NCI-H2029 treated with DMSO at 0.1 percent for 48 hours (cell line): ENCODE data around the gene PRKN.
"Not testable (repeated sequence)": the region's sequence is repeated elsewhere in the genome, so short reads cannot be mapped to it uniquely, and the experiment has no call there.

Experiments
- DNase-seq: peaks from one replicate; lab custom pipeline; 2025; lab: John Stamatoyannopoulos, UW

The PRKN gene

DNA sequence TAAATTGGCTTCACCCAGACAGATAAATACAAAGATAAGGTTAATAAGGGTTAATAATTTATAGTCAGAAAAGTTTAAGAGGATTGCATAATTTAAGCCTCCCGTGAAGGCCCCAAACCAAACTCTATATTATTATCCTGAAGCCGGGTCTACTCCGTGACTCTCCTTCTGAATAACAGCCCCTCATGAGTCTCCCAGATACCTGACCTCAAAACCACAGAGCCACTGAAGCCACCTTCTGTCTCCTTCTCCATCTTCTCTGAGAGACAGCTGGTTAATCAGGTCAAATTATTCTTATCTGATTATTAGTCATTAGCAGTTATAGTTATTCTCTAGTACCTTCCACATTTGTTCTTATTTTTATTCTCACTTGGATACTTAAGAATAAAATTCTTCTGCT, 884.5 kb downstream of the PRKN start:
- DNase-seq, result no peak

DNA sequence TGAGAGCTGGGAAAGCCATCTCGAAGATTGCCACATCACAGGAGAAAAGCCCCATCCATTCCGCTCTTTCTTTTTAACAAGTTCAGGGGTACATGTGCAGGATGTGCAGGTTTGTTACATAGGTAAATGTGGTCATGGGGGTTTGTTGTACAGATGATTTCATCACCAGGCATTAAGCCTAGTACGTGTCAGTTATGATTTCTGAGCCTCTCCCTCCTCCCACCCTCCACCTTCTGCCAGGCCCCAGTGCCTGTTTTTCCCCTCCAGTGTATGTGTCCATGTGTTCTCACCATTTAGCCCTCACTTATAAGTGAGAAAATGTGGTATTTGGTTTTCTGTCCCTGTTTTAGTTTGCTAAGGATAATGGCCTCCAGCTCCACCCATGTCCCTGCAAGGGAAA, 887.2 kb downstream of the PRKN start:
- DNase-seq, result no peak

DNA sequence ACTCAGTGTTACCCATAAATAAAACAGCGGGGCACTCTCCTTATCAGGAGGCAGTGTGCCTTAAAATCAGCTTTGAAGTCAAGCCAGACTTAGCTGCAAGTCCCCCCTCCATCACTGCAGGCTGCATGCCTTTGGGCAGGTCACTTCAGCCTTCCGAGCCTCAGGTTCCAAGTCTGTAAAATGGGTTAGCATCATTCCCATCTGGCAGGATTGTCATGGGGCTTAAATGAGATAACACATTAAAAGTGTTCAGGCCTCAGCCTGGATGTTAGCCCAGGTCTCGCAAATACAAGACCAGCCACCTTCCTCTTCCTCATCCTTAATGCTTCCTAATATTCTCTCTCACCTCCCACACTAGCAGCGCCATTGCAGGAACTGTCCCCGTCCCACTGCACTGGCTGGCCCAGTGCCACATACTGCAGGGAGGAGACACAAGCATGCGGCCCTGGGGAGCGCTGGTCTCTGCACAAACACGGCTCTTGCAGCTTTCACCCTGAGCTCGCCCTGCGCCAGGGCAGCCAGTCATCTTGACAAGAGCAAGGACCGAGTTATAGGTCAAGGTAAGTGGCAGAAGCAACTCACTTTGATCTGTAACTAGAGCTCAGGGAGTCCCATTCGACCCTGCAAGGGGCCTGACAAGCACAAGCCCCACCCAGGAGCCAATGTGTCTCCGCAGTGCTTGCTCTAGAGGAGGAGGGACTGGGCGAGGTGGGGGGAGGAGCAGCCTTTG, 889.1 kb downstream of the PRKN start:
- DNase-seq, result no peak

DNA sequence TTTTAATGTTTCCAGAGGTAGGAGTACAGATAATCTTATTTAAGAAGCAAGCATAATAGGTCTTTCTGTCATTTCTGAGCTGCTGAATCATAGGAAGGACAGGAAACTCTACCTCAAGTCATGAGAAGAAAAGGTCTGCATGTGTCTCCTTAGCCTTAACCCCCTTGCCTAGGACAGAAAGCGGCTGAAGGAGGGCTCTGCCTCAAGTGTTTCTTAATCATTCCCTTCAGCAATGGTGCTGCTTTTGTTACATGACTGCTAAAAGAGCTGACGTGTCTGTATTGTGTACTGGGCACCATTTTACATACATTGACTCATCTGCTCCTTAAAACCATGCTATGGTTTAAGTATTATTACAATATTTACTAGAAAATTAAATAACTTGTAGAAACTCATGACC, 889.7 kb downstream of the PRKN start:
- DNase-seq, result no peak

DNA sequence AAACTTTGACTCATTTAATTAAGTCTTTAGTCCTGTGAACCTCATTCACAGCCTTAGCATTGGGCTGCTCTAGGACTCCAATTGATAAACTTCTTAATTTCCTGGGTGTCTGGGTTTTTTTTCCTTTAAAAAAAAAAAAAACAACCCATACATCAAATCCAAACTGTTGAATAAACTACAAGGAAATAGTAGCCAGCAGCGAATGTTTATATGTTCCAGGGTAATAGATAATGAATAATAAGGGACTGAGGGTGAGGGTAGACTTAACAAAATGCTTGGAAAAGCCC, 890.2 kb downstream of the PRKN start:
- DNase-seq, result no peak

DNA sequence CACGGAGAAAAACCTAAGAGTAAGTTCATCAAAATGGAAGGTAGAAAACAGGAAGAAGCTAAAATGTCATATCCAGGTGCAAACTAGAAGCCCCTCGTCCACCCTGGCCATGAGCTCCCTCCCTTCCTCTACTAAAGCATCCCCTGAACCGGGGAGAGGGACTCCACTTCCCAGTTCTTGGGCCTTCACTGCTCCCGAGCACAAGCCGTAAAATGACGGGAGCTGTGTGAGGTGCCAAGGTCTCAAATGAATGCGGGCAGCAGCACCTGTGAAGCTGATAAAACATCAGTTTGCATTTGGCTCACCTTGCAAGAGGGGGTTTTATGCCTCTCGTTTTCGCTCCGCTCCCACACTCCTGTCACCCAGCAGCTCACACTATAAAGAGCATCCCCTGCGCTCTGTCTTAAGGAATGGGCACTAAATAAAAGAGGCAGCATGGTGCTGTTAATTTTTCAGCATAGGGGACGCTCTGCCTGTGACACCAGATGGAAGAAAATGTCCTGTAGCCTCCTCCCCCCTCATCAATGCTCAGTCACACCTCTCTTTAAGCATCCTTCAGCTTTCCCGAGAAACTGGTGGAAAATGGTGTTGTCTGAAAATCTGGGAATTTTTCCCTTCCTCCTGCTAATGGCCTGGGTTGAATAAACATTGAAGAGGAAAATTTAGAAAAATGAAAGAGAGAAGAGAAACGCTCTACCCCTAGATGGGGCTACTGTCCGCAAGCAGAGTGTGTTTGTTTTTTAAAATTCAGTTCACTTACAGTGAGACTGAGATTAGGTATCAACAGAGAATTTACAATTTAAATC, 890.7 kb downstream of the PRKN start:
- DNase-seq, result no peak

DNA sequence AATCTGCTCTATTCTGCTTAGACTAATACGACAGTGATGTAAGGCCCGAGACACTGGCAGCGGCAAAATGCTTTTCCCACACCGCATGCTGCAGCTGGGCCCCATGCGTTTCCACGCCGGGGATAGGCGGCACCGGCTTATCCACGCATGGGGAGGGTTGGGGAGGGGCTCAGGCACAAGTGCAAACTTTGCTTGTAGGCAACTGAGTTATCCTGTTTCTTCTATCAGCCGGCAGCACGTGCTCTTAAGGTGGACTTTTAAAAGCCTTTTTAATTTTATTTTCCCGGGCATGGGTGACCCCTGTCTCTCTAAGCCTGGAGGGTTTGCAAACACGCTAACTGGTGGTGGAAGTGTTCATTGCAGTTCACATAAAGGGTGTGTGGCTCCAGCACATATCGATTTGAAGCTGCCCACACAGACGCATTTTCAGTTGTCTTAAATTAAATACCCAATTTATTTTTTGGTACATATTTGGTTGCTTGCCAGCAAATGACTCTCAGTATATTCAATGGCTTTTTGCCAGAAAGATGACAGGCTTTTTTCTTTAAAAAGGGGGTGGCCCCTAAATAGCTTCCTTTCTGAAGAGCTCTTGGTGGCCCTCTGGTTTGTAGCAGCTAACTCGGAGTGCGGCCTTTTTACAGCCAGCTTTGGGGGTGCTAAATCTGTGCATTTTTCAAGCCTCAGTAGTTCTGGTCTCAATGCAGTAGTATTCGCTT, 891.9 kb downstream of the PRKN start:
- DNase-seq, result no peak

DNA sequence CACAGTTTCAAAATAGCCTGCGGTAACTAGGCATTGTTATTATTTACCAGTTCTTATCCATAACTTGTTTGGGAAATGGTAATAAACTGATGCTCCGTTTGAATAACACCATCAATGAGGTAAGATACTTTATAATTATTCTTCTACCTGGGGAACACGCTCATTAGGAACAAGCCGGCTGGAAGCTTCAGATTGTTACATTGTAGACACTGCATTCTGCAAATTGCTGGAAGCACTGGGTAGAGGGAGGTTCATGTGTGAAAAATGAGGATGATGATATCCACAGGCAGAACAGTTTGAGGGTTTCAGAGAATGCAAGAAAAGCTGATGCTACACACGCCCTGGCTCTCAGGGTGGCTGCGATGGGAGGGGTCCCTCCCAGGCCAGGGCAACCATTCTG, 893.1 kb downstream of the PRKN start:
- DNase-seq, result no peak

DNA sequence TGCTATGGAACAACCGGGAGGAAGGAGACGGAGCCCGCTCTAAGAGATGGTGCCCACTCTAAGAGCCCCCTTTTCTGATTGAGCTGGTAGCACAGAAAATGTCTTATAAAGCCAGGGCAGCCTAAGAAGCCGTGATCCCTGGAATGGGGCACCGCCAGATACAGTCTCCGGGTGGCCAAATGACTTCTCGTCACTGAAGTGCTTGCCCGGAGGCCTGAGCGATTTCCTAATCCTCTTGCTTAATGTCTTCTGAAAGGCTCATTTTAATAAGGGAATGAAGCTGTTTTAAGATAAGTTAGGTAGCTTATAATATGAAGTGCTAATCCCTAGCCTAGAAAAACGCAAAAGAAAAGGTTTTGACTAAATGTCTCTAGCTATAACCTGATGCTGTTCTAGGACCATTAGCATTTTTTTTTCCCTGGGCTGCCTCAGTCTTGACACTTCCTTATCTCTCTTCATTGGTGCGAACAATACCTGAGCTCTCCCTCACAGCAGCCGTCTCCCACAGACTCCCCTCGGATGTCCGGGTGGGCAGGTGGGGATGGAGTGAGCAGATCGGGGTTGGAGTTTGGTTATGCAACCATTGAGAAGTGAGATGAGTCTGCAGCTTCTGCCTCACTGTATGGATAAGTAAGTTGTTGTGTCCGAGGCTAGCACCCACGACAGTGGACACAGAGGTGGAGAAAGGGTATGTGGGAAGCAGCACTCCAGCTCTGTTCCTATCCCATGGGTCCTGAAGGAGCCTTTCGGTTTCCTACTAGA, 894.3 kb downstream of the PRKN start:
- no peak for DNase-seq

DNA sequence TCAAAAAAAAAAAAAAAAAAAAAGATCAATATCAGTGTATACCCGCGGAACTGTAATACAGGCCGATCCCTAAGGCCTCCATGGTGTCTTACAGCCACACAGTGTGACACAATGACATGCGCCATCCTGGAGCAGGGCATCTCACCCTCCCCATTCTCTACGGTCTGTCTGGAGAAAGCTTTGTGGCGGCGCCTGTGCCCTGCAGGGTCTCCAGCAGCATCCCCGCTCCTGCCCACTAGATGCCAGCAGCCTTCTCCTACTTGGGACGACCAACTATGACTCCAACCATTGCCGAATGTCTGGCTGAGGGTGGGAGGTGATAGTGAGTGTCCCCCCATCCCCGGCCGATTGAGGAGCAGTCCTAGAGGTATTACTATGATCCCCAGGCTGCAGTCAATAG, 894.9 kb downstream of the PRKN start:
- DNase-seq, result no peak

DNA sequence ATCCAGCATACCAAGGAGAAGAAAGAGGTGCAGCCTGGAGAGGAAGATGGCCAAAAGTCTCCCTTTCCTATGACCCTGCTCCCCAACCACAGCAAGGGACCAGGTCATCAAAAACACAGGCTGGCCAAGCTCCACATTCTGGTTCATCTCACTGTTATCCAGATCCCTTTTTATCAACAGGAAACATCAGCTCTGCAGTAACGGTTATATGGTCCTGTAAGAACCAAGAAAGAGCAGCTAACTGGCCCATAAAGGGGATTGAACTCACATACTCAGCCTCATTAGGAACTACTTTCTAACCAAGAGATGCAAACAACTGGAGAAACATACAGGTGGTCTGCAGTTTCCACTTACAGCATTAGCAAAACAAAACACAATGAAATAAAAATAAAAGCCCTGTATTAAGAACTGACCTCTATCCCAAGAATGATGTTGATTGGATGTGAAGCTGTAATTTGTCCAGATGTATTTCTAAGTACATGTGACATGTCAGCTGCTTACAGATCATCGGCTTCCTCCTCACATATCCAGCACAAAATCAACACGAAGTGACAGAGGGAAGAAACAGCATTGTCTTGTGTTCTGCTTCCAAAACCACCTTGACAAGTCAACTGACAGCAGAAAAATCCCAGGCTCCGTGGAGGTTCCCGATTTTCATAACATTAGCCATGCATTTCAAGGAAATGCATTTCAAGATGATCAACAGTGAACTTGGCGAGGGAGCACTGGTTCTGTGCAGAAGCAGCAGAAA, 896.5 kb downstream of the PRKN start:
- no peak for DNase-seq

DNA sequence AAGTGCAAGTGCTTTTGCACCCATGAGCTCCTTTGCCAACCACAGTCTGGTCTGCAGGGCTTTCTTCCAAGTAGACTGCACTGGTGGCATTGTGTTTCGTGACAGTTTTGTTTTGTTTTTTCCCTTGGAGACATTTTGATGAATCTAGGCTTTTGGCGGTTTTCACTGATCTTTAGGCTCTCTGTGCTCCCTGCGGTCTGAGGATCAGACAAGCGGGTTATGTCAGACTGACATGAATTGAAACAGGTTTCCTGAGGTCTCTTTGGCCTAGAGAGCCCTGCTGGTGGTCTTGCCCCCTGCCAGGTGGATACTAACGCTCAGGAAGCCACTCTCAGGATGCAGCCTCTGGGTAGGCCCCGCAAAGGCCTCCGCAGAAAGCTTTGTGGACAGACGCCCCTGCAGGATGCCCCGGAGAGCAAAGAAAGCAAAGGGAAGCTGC, 898.3 kb downstream of the PRKN start:
- no peak for DNase-seq

DNA sequence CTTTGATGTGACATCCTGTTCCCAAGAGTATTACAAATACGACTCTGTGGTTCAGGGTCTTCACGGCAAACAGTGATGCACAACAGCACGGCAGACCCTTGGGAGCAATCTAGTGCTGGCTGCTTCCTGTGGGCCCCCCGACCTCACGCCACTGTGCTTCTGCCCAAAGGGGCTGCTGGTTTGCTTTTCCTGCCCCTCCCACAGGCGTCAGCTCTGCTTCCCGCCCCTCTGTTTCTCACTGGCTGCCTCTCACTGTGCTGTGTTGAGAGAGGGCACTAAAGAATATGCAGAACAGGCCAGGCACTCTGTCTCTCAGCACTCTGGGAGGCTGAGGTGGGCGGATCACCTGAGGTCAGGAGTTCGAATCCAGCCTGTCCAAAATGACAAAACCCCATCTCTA, 899.2 kb downstream of the PRKN start:
- no peak for DNase-seq

DNA sequence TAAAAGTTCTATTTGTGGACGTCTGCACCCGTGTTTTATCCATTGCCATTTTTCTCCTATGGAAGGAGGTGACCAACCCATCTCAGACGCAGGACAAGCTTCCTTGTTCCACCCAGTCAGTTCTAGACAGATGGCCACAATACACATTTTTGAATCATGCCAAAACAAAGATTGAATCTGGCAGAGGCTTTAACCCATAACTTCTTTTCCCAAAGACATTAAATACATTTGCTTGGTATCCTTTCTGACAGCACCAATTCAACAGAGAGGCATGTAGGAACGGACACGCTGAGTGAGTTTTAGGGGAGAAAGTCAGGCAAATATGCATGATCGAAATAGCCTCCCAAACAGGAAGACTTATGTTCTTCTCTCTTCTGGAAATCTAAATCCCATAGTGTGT, 901.1 kb downstream of the PRKN start:
- DNase-seq, result no peak

DNA sequence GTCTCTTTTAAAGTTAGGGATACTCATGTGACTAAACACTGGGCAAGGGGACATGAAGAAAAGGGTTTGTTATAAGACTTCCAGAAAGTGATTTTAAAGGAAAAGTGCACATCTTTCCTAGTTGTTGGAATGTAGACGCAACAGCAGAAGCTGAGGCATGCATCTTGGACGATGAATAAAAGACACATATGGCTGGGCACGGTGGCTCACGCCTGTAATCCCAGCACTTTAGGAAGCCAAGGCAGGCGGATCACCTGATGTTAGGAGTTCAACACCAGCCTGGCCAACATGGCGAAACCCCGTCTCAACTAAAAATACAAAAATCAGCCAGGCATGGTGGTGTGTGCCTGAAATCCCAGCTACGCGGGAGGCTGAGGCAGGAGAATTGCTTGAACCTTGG, 905.4 kb downstream of the PRKN start:
- not testable (repeated sequence) for DNase-seq

DNA sequence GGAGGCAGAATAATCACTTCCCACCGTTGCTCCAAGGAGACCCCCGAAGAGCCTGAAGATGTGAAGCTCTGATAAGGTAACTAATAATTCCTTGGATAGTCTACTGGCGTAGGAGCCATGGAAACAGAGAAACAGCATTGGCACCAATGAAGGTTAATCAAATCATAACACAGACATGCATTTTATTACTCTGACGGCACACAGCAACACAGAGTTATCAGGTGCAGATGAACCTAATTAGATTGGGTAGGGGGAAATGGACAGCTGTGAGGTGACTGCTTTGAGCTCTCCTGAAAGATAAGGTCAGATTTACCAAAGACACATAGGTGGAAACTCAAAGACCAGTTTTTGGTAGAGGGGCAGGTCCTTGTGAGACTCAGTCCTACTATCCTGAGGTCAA, 909.7 kb downstream of the PRKN start:
- no peak for DNase-seq

DNA sequence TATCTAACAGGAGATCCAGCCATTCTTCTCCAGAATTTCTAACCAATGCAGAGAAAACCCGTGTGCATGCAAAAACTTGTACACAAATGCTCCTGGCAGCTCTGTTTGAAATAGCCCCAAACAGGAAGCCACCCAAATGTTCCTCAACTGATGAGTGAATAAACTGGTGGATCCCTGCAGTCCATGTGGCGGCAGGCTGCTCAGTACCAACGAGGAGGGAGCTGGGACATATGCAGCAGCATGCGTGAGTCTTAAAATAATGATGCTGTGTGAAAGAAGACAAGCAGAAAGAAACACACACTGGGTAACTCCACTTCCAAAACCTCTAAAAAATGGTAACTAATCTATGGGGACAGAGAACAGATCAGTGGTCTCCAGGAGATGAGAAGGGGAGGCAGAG, 911.6 kb downstream of the PRKN start:
- DNase-seq, result no peak

DNA sequence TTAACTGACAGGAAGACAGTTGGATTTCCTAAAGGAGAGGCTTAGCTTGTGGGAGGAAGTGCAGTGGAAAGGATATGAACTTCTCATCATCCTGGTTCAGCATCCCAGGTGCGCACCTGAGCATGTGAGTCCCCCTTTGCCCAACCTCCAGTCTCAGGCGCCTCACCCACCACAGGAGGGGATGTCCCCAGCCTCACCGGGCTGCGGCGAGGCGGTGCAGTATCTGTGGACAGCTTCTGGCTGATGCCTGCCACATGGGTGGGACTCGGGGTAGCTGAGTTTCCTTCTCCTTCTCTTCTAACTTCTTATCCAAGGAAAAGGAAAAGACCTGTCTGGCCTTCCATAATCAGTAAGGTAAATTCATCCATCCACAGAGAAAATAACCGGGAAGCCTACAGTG, 914.4 kb downstream of the PRKN start:
- DNase-seq, result no peak

DNA sequence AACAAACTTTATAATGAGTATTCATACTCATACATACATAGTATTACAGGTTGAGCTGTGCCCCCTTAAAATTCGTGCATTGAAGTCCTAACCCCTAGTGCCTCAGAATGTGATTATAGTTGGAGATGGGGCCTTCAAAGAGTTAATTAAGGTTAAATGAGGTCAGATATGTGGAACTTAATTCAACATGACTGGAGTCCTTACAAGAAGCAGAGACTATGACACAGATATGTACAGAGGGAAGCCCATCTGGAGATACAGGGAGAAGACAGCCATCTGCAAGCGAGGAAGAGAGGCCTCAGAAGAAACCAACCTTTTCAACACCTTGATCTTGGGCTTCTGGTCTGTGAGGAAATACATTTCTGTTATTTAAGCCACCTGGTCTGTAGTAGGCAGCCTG, 917.6 kb downstream of the PRKN start:
- no peak for DNase-seq

DNA sequence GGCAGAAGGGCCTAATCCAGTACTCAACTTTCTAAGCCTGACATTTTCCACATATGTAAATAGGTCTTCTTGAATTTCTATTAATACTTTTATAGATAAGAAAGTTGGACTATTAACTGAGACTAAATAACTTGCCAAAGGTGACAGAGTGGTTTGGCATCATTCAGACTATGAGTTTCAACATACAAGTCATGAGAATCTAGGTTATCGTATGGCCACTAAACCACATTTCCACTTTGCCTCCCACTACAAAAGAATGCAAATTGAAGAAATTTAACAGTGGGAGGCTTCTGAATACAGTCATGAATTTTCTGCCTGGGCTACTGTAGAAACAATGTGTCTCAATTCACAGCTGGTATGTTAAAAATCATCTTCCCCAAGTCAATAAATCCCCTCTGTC, 922.7 kb downstream of the PRKN start:
- no peak for DNase-seq

DNA sequence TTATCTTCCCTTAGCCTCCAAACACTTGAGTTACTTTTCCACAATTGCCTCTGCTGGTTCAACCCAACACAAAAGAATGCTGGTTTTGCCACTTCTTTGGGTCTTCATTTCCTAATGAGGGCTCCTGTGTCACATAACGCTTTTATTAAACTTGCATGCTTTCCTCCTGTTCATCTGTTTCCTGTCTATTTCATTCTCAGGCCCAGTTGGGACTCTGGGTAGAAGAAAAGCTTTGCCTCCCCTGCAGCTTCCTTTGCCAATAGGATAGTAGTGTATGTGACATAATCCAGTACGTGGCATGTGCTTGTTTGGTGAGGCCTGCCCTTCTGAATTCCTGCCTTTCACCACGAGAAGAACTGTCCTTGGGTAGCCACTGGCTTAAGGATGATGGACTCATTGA, 924.4 kb downstream of the PRKN start:
- no peak for DNase-seq

DNA sequence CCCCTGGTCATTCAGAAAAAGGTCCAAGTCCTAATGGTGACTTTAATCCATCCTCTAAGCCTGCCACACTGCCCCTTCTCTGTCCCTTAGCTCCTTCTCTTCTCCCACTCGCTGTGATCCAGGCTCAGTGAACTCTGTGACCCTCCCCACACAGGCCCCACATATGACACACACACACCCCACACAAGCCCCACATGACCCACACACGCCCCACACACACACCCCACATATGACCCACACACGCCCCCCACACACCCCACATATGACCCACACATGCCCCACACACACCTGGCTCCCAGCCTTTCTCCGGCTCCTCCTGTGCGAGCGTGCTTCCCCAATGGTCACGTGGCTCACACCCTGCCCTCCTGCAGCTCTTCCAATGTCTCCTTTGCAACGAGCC, 925.3 kb downstream of the PRKN start:
- DNase-seq, result no peak
